Colonic mucosa (tissue), 4 donors: ENCODE data around the gene IGIP. TPM values are rescaled to one million over a fixed set of nuclear protein-coding genes. Genes with fewer than 3 reads are reported as not detected.

ENCODE experiments used
- DNase-seq: peaks from one replicate; pipeline ENCODE4 v3.0.0-alpha.2; 2020
- H3K27ac ChIP-seq: fragments of 200-600 bp; one replicate; pipeline ENCODE4 v1.8.0; 2021
- H3K27me3 ChIP-seq: fragments of 200-600 bp; one replicate; pipeline ENCODE4 v1.8.0; 2021
- H3K36me3 ChIP-seq: fragments of 200-600 bp; one replicate; pipeline ENCODE4 v1.8.0; 2021
- H3K4me1 ChIP-seq: fragments of 200-600 bp; one replicate; pipeline ENCODE4 v1.8.0; 2021; ENCODE audit warnings: mild to moderate bottlenecking
- H3K4me3 ChIP-seq: fragments of 200-600 bp; one replicate; pipeline ENCODE4 v1.8.0; 2021
- H3K9ac ChIP-seq, 2 donors: one replicate each; pipeline ENCODE4 v1.7.0; 2013; ENCODE audit warnings: control low read depth in 2 of 2, low read depth in 2 of 2, low read length in 2 of 2
- H3K9me3 ChIP-seq: fragments of 200-600 bp; one replicate; pipeline ENCODE4 v1.8.0; 2021
- intact Hi-C: fragments of 100-400 bp; cut with DNase I; formaldehyde crosslinking; loops from one replicate; pipeline ENCODE4 v1.14.1; 2022
- total RNA-seq, 2 donors: library from RNA; stranded (reverse); fragmentation: NEBNext Ultra II Directional in 1 of 2; extraction: Animal tissue kit (Norgen Biotek cat#: 25700) in 1 of 2; gene quantifications; one replicate each; pipeline ENCODE4 v1.2.1, GENCODE V29; 2021
- TF ChIP-seq, protein P1 (sequence below): fragments of 200-600 bp; IDR thresholded peaks from one replicate; pipeline ENCODE4 v1.8.0; 2022; ENCODE audit warnings: antibody characterized with exemption, mild to moderate bottlenecking
- donor health status: healthy.
- donor health status: DM: no; HTN: no; CAD: no.
- donor health status: DM: no; HTN: no; CAD: no.

The IGIP gene
- total RNA-seq, 2 donors from 2014 or later, result 7.8 to 9.5 TPM

DNA sequence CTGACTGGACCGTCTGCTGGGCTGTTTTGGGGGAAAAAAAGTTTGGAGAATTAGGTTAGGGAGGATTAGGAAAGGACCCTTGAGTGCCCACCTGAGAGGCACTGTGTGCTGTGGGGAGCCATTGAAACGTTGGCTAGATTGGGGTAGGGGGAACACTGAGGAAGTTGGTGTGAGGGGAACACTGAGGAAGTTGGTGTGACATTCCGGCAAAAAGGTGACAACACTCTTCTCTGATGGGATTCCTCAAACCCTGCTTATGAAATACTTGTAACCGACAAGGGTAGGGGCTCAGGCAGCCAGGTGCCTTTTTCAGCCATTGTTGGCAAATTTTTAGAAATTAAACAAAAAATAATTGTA, 50.3 kb downstream of the IGIP start:
- Histone ChIP-seq H3K9ac (peak overlapping the region; percentile 95 to 99), H3K27me3 (no peaks in the 10 kb centered on the region), H3K36me3 (no peaks in the 10 kb centered on the region), H3K27ac (peak overlapping the region; percentile 97), H3K4me1 (no peaks in the 10 kb centered on the region), H3K4me3 (peak overlapping the region; percentile 82), H3K9me3 (no peaks in the 10 kb centered on the region)
- intact Hi-C loops, result loop anchor here (10.0 kb wide), 1 partner anchor 179 kb away; no protein-coding TSS in a partner anchor
- no peak for DNase-seq
- TF ChIP-seq, protein P1, sequence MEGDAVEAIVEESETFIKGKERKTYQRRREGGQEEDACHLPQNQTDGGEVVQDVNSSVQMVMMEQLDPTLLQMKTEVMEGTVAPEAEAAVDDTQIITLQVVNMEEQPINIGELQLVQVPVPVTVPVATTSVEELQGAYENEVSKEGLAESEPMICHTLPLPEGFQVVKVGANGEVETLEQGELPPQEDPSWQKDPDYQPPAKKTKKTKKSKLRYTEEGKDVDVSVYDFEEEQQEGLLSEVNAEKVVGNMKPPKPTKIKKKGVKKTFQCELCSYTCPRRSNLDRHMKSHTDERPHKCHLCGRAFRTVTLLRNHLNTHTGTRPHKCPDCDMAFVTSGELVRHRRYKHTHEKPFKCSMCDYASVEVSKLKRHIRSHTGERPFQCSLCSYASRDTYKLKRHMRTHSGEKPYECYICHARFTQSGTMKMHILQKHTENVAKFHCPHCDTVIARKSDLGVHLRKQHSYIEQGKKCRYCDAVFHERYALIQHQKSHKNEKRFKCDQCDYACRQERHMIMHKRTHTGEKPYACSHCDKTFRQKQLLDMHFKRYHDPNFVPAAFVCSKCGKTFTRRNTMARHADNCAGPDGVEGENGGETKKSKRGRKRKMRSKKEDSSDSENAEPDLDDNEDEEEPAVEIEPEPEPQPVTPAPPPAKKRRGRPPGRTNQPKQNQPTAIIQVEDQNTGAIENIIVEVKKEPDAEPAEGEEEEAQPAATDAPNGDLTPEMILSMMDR, result no peak

DNA sequence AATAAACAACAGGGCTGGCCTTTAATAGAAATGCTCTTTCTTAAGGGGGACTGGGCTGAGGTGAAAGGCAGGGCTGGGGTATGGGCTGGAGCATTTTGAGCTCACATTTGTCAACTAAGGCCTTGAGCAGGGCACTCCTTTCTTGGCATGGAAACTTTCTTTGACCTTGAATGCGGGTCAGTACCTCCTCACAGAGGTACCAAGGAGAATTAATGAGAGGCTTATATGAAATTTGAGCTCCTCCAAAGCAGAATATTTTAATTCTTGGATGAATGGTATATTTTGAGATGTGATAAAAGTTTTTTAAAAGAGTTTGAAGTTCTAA, 52.3 kb downstream of the IGIP start:
- H3K4me3 ChIP-seq, result no peak overlapping the region
- H3K9me3 ChIP-seq, result no peaks in the 10 kb centered on the region
- H3K36me3 ChIP-seq, result no peaks in the 10 kb centered on the region
- TF ChIP-seq, protein P1, result no peak
- H3K4me1 ChIP-seq, result peaks cover 12% of the 10 kb centered on the region
- intact Hi-C loops, result loop anchor here (10.0 kb wide), 1 partner anchor 177 kb away; no protein-coding TSS in a partner anchor
- H3K9ac ChIP-seq, result no peak overlapping the region
- peak overlapping the region; percentile 3 for H3K27ac ChIP-seq
- no peak for DNase-seq
- no peaks in the 10 kb centered on the region for H3K27me3 ChIP-seq

DNA sequence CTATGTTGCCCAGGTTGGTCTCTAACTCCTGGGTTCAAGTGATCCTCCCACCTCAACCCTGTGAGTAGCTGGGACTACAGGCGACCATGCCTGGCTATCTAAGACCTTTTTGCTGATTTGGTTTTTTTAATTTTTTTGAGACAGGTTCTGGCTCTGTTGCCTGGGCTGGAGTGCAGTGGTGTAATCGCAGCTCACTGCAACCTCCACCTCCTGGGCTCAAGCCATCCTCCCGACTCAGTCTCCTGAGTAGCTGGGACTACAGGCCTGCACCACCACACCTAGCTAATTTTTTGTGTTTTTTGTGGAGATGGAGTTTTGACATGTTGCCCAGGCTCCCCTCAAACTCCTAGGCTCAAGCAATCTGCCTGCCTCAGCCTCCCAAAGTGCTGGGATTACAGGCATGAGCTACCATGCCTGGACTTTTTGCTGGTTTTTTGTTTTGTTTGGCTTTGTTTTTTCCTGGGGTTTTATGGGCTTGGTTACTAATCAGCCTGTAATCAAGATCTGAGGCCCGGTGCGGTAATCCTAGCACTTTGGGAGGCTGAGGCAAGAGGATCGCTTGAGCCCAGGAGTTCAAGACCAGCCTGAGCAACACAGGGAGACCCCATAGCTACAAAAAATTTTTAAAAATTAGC, 52.9 kb downstream of the IGIP start:
- DNase-seq, result no peak
- H3K9me3 ChIP-seq, result no peaks in the 10 kb centered on the region
- H3K36me3 ChIP-seq, result no peaks in the 10 kb centered on the region
- peak overlapping the region; percentile 3 for H3K27ac ChIP-seq
- H3K4me3 ChIP-seq, result no peak overlapping the region
- peaks cover 16% of the 10 kb centered on the region for H3K4me1 ChIP-seq
- intact Hi-C loops, result loop anchor here (10.0 kb wide), 1 partner anchor 176 kb away; no protein-coding TSS in a partner anchor
- H3K9ac ChIP-seq, result no peak overlapping the region
- no peaks in the 10 kb centered on the region for H3K27me3 ChIP-seq
- TF ChIP-seq, protein P1, result no peak

Other genes starting within 250 kb of the IGIP start
- under 1 TPM; 0.10 to 0.48 TPM for gene NRG2, start 82.6 kb upstream of the IGIP start, total RNA-seq
- gene PURA, start 11.8 kb upstream of the IGIP start, total RNA-seq, result 10 to 100 TPM; 20.5 to 21.6 TPM
- 100 to 1,000 TPM; 205 TPM for gene CYSTM1, start 49.3 kb downstream of the IGIP start, total RNA-seq
- 10 to 100 TPM; 41.2 to 41.4 TPM for gene PFDN1, start 177.2 kb downstream of the IGIP start, total RNA-seq
- 10 to 100 TPM in 1 of 2 donors, 1 to 10 TPM in 1; 4.3 to 14.6 TPM for gene HBEGF, start 220.7 kb downstream of the IGIP start, total RNA-seq
- gene SLC4A9, start 234.3 kb downstream of the IGIP start, total RNA-seq, result under 1 TPM in 1 of 2 donors, not detected in 1; 0.42 TPM